Activated CD4-positive, alpha-beta T cell treated with anti-CD3 and anti-CD28 coated beads, Interleukin-2, amount 50 U/mL, for 4 hours (primary cell): ENCODE measurements around the gene NSG2.

Source experiments
- DNase-seq, 2 experiments: peaks; one replicate each; pipeline ENCODE4 v3.0.0-alpha.2; 2020

Gene NSG2

DNA sequence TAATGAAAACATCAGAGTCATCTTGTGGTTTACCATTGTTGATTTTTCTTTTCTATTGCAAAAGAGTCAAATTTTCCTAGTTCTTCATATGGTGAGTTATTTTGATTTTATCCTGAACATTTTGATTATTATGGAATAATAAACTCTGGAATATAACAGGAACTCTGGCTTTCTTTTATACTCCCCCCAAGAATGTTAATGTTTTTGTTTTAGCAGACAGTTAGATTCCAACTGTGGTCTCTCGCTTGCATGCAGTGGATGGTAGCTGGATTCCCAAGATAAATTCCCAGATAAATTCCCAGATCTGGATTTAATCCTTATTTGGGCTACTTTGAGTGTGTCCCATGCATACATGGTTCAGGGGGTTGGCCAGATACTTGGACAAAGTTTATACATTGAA is 109.8 kb downstream of the NSG2 start:
- no peak for DNase-seq

DNA sequence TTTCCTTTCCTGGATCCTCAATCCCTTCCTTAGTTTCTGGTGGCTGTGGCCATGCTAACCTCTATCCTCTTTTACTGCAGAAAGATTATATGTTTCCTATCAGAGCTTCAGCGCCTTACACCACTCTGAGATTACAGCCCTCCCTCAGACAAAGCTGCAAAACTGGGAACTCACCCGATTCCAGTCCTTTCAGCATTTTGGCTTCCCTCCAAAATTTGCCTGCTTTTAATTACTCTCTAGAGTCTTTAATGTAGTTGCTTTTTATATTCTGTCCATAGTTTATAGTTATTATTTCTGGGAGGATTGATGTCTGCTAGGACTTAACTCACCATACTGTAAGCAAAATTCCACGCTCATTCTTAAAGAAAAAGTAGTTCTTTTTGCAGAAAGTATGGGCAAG is 110.2 kb downstream of the NSG2 start:
- no peak for DNase-seq

DNA sequence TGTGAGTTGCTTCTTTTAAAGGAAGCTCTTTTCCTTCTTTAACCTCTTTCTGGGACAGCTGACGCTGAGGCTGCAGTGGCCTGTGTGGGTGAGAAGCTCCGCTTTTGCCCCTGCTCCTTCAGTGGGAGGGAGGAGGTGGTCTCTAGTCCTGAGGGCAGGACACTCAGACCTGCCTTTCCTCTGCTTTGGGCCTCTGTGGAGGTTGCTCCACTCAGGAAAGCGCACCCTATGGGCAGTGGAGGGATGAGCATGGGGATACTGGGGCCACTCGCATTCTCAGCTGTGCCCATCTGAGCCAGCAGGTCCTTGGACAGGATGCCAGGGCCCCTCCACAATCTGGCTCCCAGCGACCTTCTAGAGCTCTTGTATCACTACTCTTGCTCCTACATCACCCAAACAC is 111.5 kb downstream of the NSG2 start:
- DNase-seq = no peak
